Spleen (tissue), 11 donors: ENCODE measurements around the gene SYNGR1. TPM values are rescaled to one million over a fixed set of nuclear protein-coding genes. Genes with fewer than 3 reads are reported as not detected.
"Not testable (repeated sequence)": the region's sequence is repeated elsewhere in the genome, so short reads cannot be mapped to it uniquely, and the experiment has no call there.

ENCODE experiments used
- DNase-seq: peaks from one replicate; pipeline ENCODE4 v3.0.0-alpha.2; 2020
- H3K27ac ChIP-seq, 8 donors: fragments of 200-600 bp; sonication (generic) in 7 of 8; 1 replicate in 4 of 8; 2 replicates in 4 of 8; pipeline versions ENCODE4 v1.5.0 to v1.8.0; 2016 to 2021; ENCODE audit warnings: inconsistent platforms in 4 of 8, mild to moderate bottlenecking in 4 of 8, moderate library complexity in 1 of 8
- H3K27me3 ChIP-seq, 7 donors: fragments of 200-600 bp; sonication (generic) in 6 of 7; replicated peaks in 1 of 7; 1 replicate in 4 of 7; 2 replicates in 3 of 7; pipeline versions ENCODE4 v1.5.0 to v1.8.0; 2016 to 2021; ENCODE audit warnings: inconsistent platforms in 3 of 7, mild to moderate bottlenecking in 1 of 7
- H3K36me3 ChIP-seq, 6 donors: fragments of 200-600 bp; sonication (generic) in 5 of 6; 1 replicate in 4 of 6; 2 replicates in 2 of 6; pipeline versions ENCODE4 v1.5.0 to v1.8.0; 2016 to 2021; ENCODE audit warnings: inconsistent platforms in 2 of 6
- H3K4me1 ChIP-seq, 6 donors: fragments of 200-600 bp; sonication (generic) in 5 of 6; 1 replicate in 3 of 6; 2 replicates in 3 of 6; pipeline versions ENCODE4 v1.5.0 to v1.8.0; 2016 to 2021; ENCODE audit warnings: inconsistent platforms in 3 of 6
- H3K4me3 ChIP-seq, 8 donors: fragments of 200-600 bp; sonication (generic) in 7 of 8; 1 replicate in 4 of 8; 2 replicates in 4 of 8; pipeline versions ENCODE4 v1.5.0 to v1.8.0; 2016 to 2021; ENCODE audit warnings: inconsistent platforms in 4 of 8, mild to moderate bottlenecking in 4 of 8, moderate library complexity in 2 of 8
- H3K9me3 ChIP-seq, 8 donors: fragments of 200-600 bp; sonication (generic) in 7 of 8; 1 replicate in 4 of 8; 2 replicates in 4 of 8; pipeline versions ENCODE4 v1.5.0 to v1.8.0; 2016 to 2021; ENCODE audit warnings: inconsistent platforms in 4 of 8
- POLR2A ChIP-seq, 3 donors: fragments of 450-650 bp; IDR thresholded peaks; one replicate each; pipeline ENCODE4 v1.5.1; 2017; ENCODE audit warnings: antibody characterized with exemption in 3 of 3, mild to moderate bottlenecking in 1 of 3
- POLR2AphosphoS5 ChIP-seq, 3 donors: sonication (generic); formaldehyde crosslinking; IDR thresholded peaks; one replicate each; pipeline ENCODE4 v1.5.1; 2017; ENCODE audit warnings: antibody characterized with exemption in 3 of 3
- WGBS, 5 donors: extraction: QIAGEN DNeasy Blood & Tissue Kit in 3 of 5; methylation state at CpG; one replicate each; pipeline versions ENCODE4 v1.1.5 to v1.1.7; 2013 to 2018; 5-methylcytosine and 5-hydroxymethylcytosine counted together
- intact Hi-C: fragments of 100-400 bp; cut with DNase I; formaldehyde crosslinking; loops from one replicate; pipeline ENCODE4 v1.15.0; 2023; ENCODE audit warnings: low total_unique reads
- polyA plus RNA-seq, 3 donors: library from polyadenylated mRNA; stranded (reverse); fragments of 200-250 nt; gene quantifications; one replicate each; pipeline ENCODE4 v1.2.1, GENCODE V29; 2013
- total RNA-seq, 7 donors: library from RNA; depleted of rRNA in 3 of 7; stranded (reverse); fragments of >200 nt in 3 of 7; fragmentation: NEBNext Ultra II Directional in 4 of 7; extraction: Animal tissue kit (Norgen Biotek cat#: 25700) in 4 of 7; gene quantifications; one replicate each; pipeline versions ENCODE4 v1.1.0 to v1.2.1, GENCODE V29; 2016 to 2021
- TF ChIP-seq, protein P1 (sequence below), 11 experiments: fragments of 200-600 bp in 7 of 11; fragments of 450-650 bp in 4 of 11; sonication (generic) in 4 of 11; IDR thresholded peaks in 8 of 11; conservative IDR thresholded peaks in 3 of 11; 1 replicate in 7 of 11; 2 replicates in 4 of 11; pipeline versions ENCODE4 v1.4.0 to v1.8.0; 2016 to 2021; ENCODE audit warnings: antibody characterized with exemption in 11 of 11, inconsistent platforms in 4 of 11, mild to moderate bottlenecking in 1 of 11
- donor health status: healthy with polysubstance abuse.
- donor health status: DM: no; HTN: no; CAD: no; lungs with moderate emphysema.
- donor health status: DM: no; HTN: no; CAD: no.
- donor health status: Bipolar disorder and iron deficiency.
- donor health status: healthy.
- donor health status: DM: no; HTN: no; CAD: no.
- donor health status: DM: yes; HTN: yes; CAD: no.

The SYNGR1 gene
- total and polyA plus RNA-seq, 10 donors, result 8.0 to 35.1 (median 13.3) TPM

DNA sequence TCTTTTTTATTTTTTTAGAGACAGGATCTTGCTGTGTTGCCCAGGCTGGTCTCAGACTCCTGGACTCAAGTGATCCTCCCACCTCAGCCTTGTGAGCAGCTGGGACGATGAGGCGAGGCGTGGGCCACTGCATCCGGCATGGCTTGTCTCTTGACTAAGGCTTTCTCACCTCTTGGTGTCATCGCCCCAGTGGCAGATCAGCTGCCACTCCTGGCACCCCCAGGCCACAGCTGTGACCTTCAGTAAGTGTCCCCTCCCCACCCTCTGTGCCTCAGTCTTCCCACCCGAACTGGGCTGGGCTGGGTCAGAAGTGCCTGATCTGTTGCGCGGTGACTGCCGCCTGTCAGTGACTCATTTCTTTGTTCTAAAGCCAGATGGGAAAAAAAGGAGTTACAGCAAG, 3.6 kb downstream of the SYNGR1 start:
- TF ChIP-seq POLR2A (IDR thresholded peaks at IDR 0.05) (no peak), POLR2AphosphoS5 (IDR thresholded peaks at IDR 0.05) (no peak)
- TF ChIP-seq, protein P1, sequence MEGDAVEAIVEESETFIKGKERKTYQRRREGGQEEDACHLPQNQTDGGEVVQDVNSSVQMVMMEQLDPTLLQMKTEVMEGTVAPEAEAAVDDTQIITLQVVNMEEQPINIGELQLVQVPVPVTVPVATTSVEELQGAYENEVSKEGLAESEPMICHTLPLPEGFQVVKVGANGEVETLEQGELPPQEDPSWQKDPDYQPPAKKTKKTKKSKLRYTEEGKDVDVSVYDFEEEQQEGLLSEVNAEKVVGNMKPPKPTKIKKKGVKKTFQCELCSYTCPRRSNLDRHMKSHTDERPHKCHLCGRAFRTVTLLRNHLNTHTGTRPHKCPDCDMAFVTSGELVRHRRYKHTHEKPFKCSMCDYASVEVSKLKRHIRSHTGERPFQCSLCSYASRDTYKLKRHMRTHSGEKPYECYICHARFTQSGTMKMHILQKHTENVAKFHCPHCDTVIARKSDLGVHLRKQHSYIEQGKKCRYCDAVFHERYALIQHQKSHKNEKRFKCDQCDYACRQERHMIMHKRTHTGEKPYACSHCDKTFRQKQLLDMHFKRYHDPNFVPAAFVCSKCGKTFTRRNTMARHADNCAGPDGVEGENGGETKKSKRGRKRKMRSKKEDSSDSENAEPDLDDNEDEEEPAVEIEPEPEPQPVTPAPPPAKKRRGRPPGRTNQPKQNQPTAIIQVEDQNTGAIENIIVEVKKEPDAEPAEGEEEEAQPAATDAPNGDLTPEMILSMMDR (IDR thresholded peaks at IDR 0.05 in 8 of 11, conservative IDR thresholded peaks at IDR 0.05 in 3 of 11), result no peak
- WGBS, 5 donors, result 80 to 95% (median 89%) methylated on average over 9 of the region's 9 CpGs
- no peaks in the 10 kb centered on the region for H3K9me3 ChIP-seq
- H3K27ac ChIP-seq, result no peak overlapping the region
- DNase-seq, result no peak
- peaks cover 0 to under 1% (median 0%) of the 10 kb centered on the region in 6 donors for H3K36me3 ChIP-seq
- H3K4me3 ChIP-seq, result no peak overlapping the region
- peaks cover 0 to 14% (median 0%) of the 10 kb centered on the region in 7 donors for H3K27me3 ChIP-seq
- intact Hi-C loops, result no loop called here
- H3K4me1 ChIP-seq, result peaks cover 14 to 39% (median 35%) of the 10 kb centered on the region in 6 donors

DNA sequence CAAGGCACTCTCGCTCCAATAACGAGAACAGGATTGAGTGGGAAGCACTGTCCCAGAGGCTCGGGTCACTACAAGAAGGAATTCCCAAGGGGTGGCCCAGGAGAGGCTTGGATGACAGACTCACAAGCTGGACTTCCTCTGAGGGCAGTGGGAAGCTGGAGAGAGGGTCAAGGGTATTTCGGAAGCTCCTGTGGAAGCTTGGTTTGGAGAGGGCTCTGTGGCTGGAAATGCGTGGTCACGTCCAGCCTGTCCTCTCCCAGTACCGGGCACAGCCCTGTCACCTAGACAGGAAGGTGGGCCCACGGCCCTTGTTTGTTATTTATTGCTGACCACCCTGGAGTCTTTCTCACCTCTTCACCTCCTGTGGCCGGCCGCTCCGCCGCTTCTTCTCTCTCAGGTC, 5.3 kb downstream of the SYNGR1 start:
- no peaks in the 10 kb centered on the region for H3K9me3 ChIP-seq
- intact Hi-C loops, result no loop called here
- H3K36me3 ChIP-seq, result peaks cover 0 to 8% (median 0%) of the 10 kb centered on the region in 6 donors
- WGBS, 5 donors, result 81 to 90% (median 90%) methylated on average over 12 of the region's 12 CpGs
- no peak overlapping the region for H3K27ac ChIP-seq
- H3K27me3 ChIP-seq, result peaks cover 0 to 11% (median 0%) of the 10 kb centered on the region in 7 donors
- DNase-seq, result no peak
- H3K4me1 ChIP-seq, result peaks cover 7 to 28% (median 26%) of the 10 kb centered on the region in 6 donors
- TF ChIP-seq POLR2A (IDR thresholded peaks at IDR 0.05) (no peak), POLR2AphosphoS5 (IDR thresholded peaks at IDR 0.05) (no peak)
- TF ChIP-seq, protein P1 (IDR thresholded peaks at IDR 0.05 in 8 of 11, conservative IDR thresholded peaks at IDR 0.05 in 3 of 11), result no peak
- no peak overlapping the region for H3K4me3 ChIP-seq

DNA sequence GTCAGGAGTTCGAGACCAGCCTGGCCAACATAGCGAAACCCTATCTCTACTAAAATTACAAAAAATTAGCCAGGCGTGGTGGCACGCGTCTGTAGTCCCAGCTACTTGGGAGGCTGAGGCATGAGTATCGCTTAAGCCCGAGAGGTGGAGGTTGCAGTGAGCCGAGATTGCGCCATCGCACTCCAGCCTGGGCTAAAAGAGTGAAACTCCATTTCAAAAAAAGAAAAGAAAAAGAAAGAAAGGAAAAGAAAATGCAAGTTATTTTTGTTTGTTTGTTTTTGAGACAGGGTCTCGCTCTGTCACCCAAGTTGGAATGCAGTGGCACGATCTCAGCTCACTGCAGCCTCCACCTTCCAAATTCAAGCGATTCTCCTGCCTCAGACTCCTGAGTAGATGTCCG, 6.0 kb downstream of the SYNGR1 start:
- intact Hi-C loops, H3K9me3 ChIP-seq, H3K36me3 ChIP-seq, DNase-seq, H3K27me3 ChIP-seq, H3K27ac ChIP-seq, H3K4me3 ChIP-seq: not testable (repeated sequence)
- peaks cover 4 to 20% (median 18%) of the 10 kb centered on the region in 6 donors for H3K4me1 ChIP-seq
- WGBS, 5 donors, result 90 to 95% (median 93%) methylated on average over 13 to 14 of the region's 14 CpGs

DNA sequence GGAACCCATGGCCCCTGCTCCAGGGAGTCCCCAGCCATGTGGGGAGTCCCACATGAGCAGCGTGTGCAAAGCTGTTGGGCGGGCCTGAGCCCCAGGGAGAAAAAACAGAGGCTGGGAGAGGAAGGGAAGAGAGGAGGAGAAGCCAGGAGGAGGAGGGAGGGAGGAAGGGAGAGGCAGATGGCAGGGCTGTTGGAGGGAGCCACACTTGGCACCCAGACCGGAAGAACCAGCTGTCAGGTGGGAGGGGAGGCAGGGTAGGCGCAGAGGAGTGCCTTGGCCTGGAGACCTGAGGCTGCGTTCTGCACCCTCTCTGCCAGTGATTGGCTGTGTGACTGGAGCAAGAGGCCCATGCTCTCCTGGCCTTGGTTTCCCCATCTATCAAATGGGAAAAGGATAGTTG, 6.7 kb downstream of the SYNGR1 start:
- TF ChIP-seq POLR2AphosphoS5 (IDR thresholded peaks at IDR 0.05), result no peak
- TF ChIP-seq POLR2A (IDR thresholded peaks at IDR 0.05), result no peak
- TF ChIP-seq, protein P1 (IDR thresholded peaks at IDR 0.05 in 8 of 11, conservative IDR thresholded peaks at IDR 0.05 in 3 of 11), result no peak
- no peak for DNase-seq

DNA sequence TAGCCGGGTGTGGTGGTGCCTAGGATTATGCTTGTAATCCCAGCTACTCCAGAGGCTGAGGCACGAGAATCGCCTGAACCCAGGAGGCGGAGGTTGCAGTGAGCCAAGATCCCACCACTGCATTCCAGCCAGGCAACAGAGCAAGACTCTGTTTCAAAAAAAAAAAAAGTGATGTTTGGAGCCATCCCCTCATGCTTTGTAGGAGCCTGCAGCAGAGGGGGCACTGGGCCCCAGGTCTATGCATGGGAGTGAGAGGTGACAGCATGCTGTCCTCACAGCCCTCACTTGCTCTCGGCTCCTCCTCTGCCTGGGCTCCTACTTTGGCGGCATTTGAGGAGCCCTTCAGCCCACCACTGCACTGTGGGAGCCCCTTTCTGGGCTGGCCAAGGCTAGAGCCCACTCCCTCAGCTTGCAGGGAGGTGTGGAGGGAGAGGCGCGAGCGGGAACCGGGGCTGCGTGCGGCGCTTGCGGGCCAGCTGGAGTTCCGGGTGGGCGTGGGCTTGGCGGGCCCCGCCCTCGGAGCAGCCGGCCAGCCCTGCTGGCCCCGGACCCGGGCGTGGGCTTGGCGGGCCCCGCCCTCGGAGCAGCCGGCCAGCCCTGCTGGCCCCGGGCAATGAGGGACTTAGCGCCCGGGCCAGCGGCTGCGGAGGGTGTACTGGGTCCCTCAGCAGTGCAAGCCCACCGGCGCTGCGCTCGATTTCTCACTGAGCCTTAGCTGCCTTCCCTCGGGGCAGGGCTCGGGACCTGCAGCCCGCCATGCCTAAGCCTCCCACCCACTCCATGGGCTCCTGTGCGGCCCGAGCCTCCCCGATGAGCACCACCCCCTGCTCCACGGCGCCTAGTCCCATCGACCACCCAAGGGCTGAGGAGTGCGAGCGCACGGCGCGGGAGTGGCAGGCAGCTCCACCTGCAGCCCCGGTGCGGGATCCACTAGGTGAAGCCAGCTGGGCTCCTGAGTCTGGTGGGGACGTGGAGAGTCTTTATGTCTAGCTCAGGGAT, 7.6 kb downstream of the SYNGR1 start:
- H3K27ac ChIP-seq, H3K9me3 ChIP-seq, H3K4me1 ChIP-seq, DNase-seq, H3K27me3 ChIP-seq, H3K36me3 ChIP-seq, H3K4me3 ChIP-seq, intact Hi-C loops: not testable (repeated sequence)
- WGBS, 5 donors, result 92 to 97% (median 95%) methylated on average over 15 to 35 of the region's 53 CpGs

More for the DNA sequence above, 6.7 kb downstream of the SYNGR1 start:
- 63 to 83% (median 76%) methylated on average over 5 of the region's 5 CpGs for WGBS, 5 donors
- H3K36me3 ChIP-seq, result peaks cover 0 to 8% (median 0%) of the 10 kb centered on the region in 6 donors
- no peak overlapping the region for H3K27ac ChIP-seq
- intact Hi-C loops, result no loop called here
- H3K4me3 ChIP-seq, result no peak overlapping the region
- no peaks in the 10 kb centered on the region for H3K27me3 ChIP-seq
- peaks cover 4 to 14% (median 12%) of the 10 kb centered on the region in 6 donors for H3K4me1 ChIP-seq
- no peaks in the 10 kb centered on the region for H3K9me3 ChIP-seq

DNA sequence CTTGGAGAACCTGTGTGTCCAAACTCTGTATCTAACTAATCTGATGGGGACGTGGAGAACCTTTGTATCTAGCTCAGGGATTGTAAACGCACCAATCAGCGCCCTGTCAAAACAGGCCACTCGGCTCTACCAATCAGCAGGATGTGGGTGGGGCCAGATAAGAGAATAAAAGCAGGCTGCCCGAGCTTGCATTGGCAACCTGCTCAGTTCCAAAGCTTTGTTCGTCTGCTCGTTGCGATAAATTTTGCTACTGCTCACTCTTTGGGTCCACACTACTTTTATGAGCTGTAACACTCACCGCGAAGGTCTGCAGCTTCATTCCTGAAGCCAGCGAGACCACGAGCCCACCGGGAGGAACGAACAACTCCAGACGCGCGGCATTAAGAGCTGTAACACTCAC, 8.4 kb downstream of the SYNGR1 start:
- H3K27me3 ChIP-seq, H3K4me3 ChIP-seq, DNase-seq, intact Hi-C loops, H3K4me1 ChIP-seq, H3K9me3 ChIP-seq, H3K27ac ChIP-seq, H3K36me3 ChIP-seq: not testable (repeated sequence)
- WGBS, 5 donors, result 83 to 94% (median 87%) methylated on average over 13 to 15 of the region's 17 CpGs
